Measurements from ENCODE around the gene ABCA9.
"Not testable (repeated sequence)": the region's sequence is repeated elsewhere in the genome, so short reads cannot be mapped to it uniquely, and the experiment has no call there.

Gene ABCA9

DNA sequence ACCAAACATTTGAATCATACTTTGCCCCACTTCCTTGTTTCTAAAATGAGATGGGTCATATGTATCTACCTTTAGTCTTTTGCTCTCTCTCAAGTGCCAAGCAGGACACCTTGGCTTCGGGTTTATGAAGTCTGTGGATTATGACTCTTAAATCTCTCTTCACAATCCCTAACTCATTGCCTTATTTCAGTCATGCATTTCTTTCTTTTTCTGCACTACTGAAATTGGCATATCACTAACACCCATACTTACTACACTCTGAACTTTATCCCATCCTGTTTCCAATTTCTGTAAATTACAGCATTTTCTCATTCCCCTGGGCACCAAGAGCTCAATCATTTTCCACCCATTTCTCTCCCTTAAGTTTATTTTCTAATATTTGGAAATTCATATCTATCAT, 42.0 kb downstream of the ABCA9 start:
- no peak for DNase-seq (ENCODE audit: low spot score)

- no peak for DNase-seq (ENCODE audit: low spot score)
Measured at GRCh38 chr17:69018022-69018615, 42.6 kb downstream of the ABCA9 start.

DNA sequence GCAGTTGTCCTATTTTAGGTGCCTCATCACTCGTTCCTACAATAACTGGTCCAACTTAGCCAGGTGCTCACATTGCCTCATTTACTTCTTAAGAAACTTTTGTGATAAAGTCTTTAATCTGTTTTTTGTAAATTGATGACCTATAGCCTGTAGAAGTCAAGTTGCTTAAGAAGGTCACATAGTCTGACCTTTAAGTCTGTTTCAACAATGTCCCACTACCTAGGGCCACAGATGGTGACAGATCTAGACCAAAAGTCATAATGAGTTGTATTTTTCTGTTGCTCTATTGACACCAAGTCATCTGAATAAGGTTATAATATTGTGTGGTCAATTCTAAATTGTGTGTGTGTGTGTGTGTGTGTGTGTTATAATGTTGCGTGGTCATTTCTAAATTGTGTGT, 45.1 kb downstream of the ABCA9 start:
- no peak for DNase-seq (ENCODE audit: low spot score)

DNA sequence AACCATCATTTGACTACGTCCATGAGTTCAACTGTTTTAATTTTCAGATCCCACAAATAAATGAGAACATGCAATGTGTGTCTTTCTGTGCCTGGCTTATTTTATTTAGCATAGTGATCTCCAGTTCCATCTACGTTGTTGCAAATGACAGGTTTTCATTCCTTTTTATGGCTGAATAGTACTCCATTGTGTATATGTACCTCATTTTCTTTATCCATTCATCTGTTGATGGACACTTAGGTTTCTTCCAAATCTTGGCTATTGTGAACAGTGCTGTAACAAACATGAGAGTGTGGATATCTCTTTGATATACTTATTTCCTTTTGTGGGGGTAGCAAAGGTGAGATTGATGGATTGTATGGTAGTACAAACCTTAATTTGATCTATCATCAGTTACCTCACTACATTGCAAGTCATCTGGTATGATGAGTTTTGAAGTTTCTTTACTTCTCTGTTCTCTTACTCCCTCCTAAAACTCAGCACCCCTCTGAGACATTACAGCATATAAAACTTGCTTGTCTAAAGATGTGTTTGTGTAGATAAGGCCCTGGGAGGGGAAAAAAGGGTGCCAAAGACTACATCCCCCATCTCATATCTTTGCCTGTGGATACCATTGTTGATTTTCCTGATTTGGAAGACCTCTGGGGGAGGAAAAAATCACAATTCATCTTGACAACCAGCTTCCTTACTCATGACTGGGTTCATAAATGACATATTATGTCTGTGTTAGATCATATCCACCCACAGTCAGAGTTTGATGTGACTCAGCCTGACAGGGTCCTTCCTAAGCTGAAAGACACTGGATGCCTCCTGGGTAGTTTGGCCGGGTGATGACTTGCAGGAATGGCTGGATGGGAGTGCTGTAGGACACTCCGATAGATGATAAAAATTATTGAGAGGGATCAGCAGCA, 47.6 kb downstream of the ABCA9 start:
- DNase-seq (ENCODE audit: low spot score): no peak

GRCh38 chr17:69009930-69010329, 50.8 kb downstream of the ABCA9 start:
- DNase-seq (ENCODE audit: low spot score): no peak

DNA sequence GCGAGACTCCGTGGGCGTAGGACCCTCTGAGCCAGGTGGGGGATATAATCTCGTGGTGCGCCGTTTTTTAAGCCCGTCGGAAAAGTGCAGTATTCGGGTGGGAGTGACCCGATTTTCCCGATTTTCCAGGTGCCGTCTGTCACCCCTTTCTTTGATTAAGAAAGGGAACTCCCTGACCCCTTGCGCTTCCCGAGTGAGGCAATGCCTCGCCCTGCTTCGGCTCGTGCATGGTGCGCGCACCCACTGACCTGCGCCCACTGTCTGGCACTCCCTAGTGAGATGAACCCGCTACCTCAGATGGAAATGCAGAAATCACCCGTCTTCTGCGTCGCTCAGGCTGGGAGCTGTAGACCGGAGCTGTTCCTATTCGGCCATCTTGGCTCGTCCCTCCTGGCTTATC, 56.0 kb downstream of the ABCA9 start:
- DNase-seq (ENCODE audit: low spot score): not testable (repeated sequence)

GRCh38 chr17:68999743-69000142, 61.0 kb downstream of the ABCA9 start:
- not testable (repeated sequence) for DNase-seq (ENCODE audit: low spot score)

DNA sequence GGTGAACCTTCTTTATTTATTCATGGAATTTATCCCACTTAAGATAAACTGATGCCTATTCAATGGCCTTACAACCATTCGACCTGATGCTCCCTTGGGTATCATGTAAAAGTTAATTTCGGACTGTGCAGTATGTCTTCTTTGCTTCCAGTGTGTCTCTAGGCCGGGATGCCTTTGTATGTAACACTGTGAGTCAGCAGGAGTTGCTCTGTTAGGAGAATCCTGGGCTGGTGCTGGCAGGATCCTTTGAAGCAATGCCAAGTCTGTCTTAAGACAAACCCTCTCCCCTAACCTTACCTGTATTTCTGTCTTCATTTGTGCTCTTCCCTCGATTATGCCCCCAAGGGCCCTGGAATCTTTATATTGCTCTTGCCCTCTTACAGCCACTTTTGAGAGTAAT, 67.6 kb downstream of the ABCA9 start:
- no peak for DNase-seq (ENCODE audit: low spot score)

- DNase-seq (ENCODE audit: low spot score): no peak
Measured at GRCh38 chr17:68987966-68988365, 72.8 kb downstream of the ABCA9 start.

DNA sequence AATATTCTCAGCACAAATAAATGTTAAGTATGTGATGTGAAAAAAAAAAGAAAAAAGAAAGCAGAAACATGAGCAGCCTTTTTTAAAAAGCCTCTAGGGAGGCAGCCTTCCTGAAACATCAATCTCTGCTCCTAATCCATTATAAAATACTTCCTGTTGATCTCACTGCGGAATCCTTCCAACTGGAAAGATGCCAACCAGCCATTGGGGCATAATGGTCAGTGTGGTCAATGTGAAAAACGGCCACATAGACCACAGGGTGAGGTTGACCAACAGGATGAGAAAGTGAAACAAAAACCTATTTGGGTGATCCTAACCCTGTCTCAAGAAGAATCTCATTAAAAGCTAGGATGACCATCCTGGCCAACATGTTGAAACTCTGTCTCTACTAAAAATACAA, 79.4 kb downstream of the ABCA9 start:
- DNase-seq (ENCODE audit: low spot score): no peak

- no peak for DNase-seq (ENCODE audit: low spot score)
Measured at GRCh38 chr17:68973098-68973846, 87.5 kb downstream of the ABCA9 start.

DNA sequence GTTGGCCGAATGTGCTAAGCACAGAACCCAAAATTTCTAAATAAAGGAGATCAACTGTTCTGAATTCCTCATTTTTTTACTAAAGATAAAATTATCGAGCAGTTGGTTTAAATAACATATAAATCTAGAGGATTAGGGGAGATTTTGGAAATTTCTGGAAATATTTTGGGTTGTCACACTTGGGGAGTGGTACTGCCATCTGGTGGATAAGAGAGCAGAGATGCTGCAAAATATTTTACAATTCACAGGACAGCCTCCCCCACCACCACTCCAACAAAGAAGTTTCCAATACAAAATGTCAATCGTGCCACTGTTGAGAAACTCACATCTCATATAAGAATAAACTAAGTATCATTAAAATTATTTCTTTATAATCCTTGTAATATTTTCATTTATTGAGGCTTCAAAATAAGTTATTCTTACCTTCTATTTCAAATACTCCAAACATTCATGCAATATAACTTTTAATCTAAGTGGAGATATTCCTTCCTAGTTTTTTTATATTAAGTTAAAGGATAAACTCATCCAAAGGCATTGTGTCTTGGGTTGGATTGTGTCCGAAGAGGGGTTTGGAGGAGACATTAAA, 88.5 kb downstream of the ABCA9 start:
- DNase-seq (ENCODE audit: low spot score): peak; percentile 24

- no peak for DNase-seq (ENCODE audit: low spot score)
Measured at GRCh38 chr17:68969101-68969500, 91.6 kb downstream of the ABCA9 start.

DNA sequence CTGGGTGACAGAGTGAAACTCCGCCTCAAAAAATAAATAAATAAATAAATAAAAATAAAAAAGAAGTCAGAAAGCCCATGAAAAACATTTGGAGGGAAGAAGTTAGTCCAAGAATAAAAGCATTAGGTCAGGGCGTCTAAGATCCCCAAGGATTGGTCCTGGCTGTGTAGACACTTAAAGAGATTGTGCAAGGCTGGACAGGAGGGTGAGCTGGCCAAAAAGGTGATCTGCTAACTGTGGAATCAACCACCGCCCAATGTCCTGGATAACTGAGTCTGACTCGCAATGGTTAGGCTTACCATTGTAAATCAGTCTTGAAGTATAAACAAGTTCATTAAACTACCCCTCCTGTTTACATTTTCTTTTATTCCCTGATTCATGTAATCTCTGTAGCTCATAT, 96.8 kb downstream of the ABCA9 start:
- no peak for DNase-seq (ENCODE audit: low spot score)

- peak; percentile 74 for DNase-seq (ENCODE audit: low spot score)
Measured at GRCh38 chr17:68961214-68961882, 99.4 kb downstream of the ABCA9 start.

DNA sequence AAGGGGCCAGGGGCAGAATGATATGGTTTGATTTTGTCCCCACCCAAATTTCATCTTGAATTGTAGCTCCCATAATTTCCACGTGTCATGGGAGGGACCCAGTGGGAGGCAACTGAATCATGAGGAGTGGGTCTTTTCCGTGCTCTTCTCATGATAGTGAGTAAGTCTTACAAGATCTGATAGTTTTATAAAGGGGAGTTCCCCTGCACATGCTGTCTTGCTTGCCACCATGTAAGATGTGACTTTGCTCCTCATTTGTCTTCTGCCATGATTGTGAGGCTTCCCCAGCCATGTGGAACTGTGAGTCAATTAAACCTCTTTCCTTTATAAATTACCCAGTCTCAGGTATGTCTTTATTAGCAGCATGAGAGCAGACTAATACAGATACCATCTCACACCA, 101.6 kb downstream of the ABCA9 start:
- not testable (repeated sequence) for DNase-seq (ENCODE audit: low spot score)

DNA sequence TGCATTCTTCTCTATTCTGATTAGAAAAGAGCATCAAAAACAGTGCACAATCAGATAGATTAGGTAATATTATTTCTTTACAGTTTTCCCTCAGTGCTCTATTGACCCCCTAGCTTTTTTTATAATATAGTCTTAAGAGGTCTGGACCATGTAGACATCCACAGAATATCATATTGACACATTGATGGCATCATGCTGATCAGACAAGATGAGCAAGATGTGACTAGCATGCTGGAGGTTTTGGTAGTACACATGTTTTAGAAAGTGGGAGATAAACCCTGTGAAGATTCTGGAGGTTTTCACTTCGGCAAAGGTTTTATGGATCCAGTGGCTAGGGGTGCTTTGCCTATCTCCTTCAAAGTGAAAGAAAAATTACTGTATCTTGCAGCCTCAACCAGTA, 102.8 kb downstream of the ABCA9 start:
- no peak for DNase-seq (ENCODE audit: low spot score)

DNA sequence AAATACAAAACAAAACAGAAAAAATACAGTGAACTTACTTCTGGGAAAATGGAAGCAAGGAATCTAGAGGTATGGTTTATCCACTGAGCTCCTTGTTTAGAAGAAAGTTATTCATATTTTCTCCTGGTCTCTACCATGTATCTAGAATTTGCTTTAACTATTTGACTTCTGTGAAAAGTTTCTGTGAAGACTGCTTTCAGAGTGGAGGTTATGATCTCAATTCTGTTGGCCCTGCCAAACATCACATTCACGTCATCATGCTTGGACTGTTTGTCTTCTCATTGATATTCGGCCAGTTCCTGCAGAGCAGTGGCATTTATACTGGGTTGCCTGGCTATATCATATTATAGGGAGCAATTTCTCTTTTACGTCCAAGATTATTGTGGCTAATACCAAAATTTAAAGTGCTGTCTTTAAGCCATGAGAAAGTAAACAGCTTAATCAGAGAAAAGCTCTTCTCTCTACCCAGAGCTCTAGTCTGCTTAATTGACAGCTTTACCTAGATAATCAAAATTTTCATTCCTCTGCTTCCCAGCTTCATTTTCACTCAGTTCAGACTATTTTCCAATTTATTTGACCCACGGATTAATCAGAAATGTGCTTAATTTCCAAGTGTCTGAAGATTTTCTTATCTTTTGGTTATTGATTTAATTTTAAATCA, 105.4 kb downstream of the ABCA9 start, which contains the start of gene ABCA8:
TSS of gene ABCA8 (minus strand) at position 212 of the 661 bp plus-strand sequence. CDS start 13,358 bp downstream, outside the sequence.
- DNase-seq (ENCODE audit: low spot score): peak; percentile 18

DNA sequence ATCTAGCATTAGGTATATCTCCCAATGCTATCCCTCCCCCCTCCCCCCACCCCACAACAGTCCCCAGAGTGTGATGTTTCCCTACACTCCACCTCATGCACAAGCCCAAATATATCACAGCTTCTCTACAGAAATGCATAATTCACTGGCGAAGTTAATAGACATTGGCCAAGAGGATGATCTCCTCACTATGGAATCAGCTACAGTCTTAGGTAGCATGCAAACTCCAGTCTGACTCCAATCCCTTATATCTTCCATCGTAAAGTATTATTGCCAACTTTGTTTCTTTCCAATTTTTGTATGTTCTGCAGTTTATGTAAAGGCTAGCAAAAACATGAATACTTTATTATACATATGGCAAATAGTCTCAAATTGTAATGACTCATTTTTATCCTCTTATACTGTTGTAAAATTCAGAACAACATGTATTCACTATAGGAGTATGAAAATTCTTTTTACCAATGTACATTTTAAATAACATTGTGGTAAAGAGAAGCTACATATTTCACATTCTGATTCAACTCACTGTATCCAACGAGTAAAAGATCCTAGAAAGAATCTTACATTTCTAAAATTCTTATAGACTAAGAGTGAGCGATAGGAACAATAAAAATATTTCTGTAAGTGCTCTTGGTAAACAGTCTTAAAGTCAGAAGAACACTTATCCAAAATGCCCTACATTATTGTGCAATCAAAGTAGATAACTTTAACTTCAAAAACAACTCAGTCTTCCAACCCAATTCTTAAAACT, 106.4 kb downstream of the ABCA9 start:
- no peak for DNase-seq (ENCODE audit: low spot score)

DNA sequence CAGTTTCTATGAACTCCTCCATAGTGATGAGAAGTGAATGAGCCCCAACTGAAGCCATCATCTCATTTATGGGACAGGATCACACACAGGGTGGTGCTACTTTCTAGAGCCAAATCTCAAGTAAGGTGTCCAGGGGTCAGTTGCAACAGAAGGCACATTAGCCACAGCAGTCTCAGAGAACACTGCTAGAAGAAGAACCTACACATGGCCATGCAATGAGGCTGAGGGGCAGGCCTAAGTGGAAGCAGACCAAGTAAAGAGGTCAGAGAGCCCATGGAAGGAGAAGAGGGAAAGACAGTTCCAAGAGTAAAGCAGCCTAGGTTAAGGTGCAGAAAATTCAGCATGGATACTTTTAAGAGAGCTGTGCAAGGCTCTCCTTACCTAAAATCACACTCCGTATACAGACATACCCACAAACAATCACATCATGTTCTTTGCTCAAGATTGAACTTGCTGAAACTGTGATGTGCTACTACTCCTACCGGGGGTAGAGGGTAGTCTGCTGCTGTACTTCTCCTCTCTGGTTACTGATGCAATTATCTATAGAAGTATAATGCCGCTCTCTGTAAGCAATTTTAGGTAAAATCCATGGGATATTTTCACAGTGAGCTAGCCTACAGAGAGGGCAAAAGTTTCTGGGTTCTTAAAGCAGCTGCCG, 107.3 kb downstream of the ABCA9 start:
- DNase-seq (ENCODE audit: low spot score): no peak

All from cerebellar cortex (tissue), 1 donor.